HG03558 (cell line): ENCODE measurements around the gene ATPAF1.
"Not testable (repeated sequence)": the region's sequence is repeated elsewhere in the genome, so short reads cannot be mapped to it uniquely, and the experiment has no call there.

Experiments
- ATAC-seq: cut with Tn5 transposase; IDR thresholded peaks from one replicate; pipeline ENCODE4 v1.9.1; 2021; ENCODE audit warnings: moderate number of reproducible peaks; ENCODE audit not compliant: unreplicated experiment; ENCODE audit errors: extremely low read depth

The ATPAF1 gene

GRCh38 chr1:46682064-46682463 lies 13.9 kb upstream of the ATPAF1 start:
- ATAC-seq: no peak

- ATAC-seq: no peak
Observed at GRCh38 chr1:46681333-46682034, 13.3 kb upstream of the ATPAF1 start.

GRCh38 chr1:46679789-46680573 lies 11.8 kb upstream of the ATPAF1 start:
- ATAC-seq: no peak

- no peak for ATAC-seq
Observed at GRCh38 chr1:46677339-46677738, 9.2 kb upstream of the ATPAF1 start.

GRCh38 chr1:46676531-46676930 lies 8.4 kb upstream of the ATPAF1 start:
- no peak for ATAC-seq

GRCh38 chr1:46675549-46676314 lies 7.6 kb upstream of the ATPAF1 start:
- ATAC-seq: no peak

- ATAC-seq: no peak
Observed at GRCh38 chr1:46673749-46674182, 5.6 kb upstream of the ATPAF1 start.

- no peak for ATAC-seq
Observed at GRCh38 chr1:46672696-46673095, 4.5 kb upstream of the ATPAF1 start.

GRCh38 chr1:46671554-46671953 lies 3.4 kb upstream of the ATPAF1 start, which contains the start of gene TEX38:
TSS of gene TEX38 (plus strand) at chr1:46671854. CDS start at chr1:46671935, 81 bp downstream.
- ATAC-seq: no peak

GRCh38 chr1:46670134-46670533 lies 2.0 kb upstream of the ATPAF1 start:
- no peak for ATAC-seq

GRCh38 chr1:46665983-46666382 lies 2.2 kb downstream of the ATPAF1 start:
- no peak for ATAC-seq

GRCh38 chr1:46662919-46663318 lies 5.2 kb downstream of the ATPAF1 start:
- ATAC-seq: not testable (repeated sequence)

GRCh38 chr1:46660116-46660515 lies 8.0 kb downstream of the ATPAF1 start:
- ATAC-seq: peak; percentile 73

- no peak for ATAC-seq
Observed at GRCh38 chr1:46659307-46659870, 8.8 kb downstream of the ATPAF1 start.

GRCh38 chr1:46657775-46658174 lies 10.4 kb downstream of the ATPAF1 start:
- no peak for ATAC-seq

GRCh38 chr1:46656643-46657042 lies 11.5 kb downstream of the ATPAF1 start:
- no peak for ATAC-seq

GRCh38 chr1:46655848-46656247 lies 12.3 kb downstream of the ATPAF1 start:
- no peak for ATAC-seq

GRCh38 chr1:46654698-46655097 lies 13.5 kb downstream of the ATPAF1 start:
- not testable (repeated sequence) for ATAC-seq

- ATAC-seq: no peak
Observed at GRCh38 chr1:46654012-46654411, 14.2 kb downstream of the ATPAF1 start.

- ATAC-seq: no peak
Observed at GRCh38 chr1:46653405-46653958, 14.7 kb downstream of the ATPAF1 start.
